Measurements from ENCODE around the gene OCEL1.

Gene OCEL1

DNA sequence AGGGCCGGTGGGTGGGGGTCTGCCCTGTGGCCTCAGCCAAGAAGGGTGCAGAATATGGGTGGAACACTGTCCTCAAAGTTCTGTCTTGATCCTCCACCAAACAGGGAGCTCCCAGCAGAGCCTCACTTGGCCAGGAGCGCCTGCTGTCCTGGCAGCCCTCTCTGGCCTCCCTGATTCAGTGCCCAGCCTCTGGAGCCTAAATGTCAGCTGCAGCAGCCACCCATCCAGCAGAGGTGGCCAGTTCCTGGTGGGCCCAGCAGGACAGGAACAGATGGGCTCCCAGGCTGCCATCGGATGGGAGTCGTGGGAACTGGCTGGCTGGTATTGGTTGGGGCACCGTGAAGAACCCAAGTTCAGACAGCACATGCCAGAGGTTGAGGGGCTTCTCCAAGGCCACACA, 12.7 kb upstream of the OCEL1 start:
- Mint-ChIP-seq H3K4me3 (no peak overlapping the region), H3K9me3 (no peaks in the 10 kb centered on the region), H3K36me3 (ENCODE audit: low read depth) (peaks cover 48% of the 10 kb centered on the region), H3K27ac (no peak overlapping the region), H3K27me3 (ENCODE audit: low read depth, poor library complexity) (peaks cover 3% of the 10 kb centered on the region), H3K4me1 (peaks cover 32% of the 10 kb centered on the region)
- DNase-seq, result no peak
- TF ChIP-seq, protein P1, sequence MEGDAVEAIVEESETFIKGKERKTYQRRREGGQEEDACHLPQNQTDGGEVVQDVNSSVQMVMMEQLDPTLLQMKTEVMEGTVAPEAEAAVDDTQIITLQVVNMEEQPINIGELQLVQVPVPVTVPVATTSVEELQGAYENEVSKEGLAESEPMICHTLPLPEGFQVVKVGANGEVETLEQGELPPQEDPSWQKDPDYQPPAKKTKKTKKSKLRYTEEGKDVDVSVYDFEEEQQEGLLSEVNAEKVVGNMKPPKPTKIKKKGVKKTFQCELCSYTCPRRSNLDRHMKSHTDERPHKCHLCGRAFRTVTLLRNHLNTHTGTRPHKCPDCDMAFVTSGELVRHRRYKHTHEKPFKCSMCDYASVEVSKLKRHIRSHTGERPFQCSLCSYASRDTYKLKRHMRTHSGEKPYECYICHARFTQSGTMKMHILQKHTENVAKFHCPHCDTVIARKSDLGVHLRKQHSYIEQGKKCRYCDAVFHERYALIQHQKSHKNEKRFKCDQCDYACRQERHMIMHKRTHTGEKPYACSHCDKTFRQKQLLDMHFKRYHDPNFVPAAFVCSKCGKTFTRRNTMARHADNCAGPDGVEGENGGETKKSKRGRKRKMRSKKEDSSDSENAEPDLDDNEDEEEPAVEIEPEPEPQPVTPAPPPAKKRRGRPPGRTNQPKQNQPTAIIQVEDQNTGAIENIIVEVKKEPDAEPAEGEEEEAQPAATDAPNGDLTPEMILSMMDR (IDR thresholded peaks at IDR 0.05), result no peak

DNA sequence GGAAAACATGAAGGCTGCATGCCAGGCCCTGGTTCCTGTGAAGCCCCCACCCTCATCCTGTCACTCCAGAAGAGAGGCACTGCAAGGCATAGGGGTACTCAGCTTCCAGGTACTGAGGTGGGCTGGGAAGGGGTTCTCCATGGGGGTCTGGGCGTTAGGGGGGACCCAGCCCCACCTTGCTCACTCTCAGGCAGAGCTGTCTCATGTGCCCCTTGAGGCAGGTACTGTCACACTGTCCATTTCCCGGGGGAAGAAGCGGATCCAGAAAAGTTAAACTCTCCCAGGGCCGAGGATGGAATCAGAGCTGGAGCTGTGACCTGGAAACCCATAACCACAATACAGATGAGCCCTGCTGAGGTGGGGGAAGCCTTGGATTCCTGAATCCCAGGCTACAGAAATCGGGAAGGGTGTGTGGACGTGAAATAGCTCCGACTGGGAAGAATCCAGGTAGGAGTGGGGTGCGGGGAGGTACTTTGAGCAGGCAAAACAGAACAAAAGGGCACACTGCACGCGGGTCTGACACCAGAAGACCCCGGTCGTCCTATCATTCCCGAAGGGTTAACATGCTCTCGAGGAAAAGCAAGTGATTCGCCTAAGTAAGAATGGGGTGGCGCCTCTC, 11.4 kb upstream of the OCEL1 start:
- Mint-ChIP-seq H3K9me3 (no peaks in the 10 kb centered on the region), H3K27ac (peak overlapping the region; percentile 98), H3K4me3 (peak overlapping the region; percentile 91), H3K36me3 (ENCODE audit: low read depth) (peaks cover 43% of the 10 kb centered on the region), H3K27me3 (ENCODE audit: low read depth, poor library complexity) (peaks cover 3% of the 10 kb centered on the region), H3K4me1 (peaks cover 29% of the 10 kb centered on the region)
- TF ChIP-seq, protein P1 (IDR thresholded peaks at IDR 0.05), result no peak
- DNase-seq, result no peak

DNA sequence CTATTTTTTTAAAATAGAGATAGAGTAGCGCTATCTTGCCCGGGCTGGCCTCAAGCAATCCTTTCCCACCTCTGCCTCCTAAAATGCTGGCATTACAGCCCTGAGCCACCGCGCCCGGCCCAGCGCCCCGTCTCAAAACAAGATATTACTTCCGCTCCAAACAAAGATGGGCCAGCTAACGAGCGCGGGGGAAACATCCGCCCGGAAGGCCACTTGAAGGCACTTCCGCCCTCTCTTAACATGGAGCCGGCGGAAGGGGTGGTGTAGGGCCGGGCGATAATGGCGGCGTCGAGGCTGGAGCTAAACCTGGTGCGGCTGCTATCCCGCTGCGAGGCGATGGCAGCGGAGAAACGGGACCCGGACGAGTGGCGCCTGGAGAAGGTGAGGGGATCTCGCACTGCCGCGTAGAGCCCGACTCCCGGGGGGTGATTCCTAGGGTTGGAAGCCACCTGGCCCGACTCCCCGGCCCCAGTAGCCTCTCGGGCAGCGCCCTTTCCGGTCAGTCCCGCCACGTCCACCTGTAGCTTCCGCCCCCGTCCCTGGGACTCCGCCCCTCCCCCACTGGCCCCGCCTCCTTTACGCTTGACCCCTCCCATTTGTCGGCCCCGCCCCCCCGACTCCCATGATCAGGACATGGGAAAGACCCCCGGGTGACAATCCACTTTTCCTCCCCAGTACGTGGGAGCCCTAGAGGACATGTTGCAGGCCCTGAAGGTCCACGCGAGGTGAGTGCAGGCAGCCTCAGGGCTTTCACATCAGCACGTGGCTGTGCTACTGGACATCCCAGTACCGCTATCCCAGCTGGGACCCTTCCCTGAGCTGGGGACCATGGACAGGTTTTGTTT, 10.7 kb upstream of the OCEL1 start, which contains the start of gene USE1:
TSS of gene USE1 (plus strand) at position 231 of the 845 bp plus-strand sequence. CDS start at position 280, 49 bp downstream.
- peak within 1 kb of the TSS; percentile 98 for H3K27ac Mint-ChIP-seq
- peaks cover 3% of the 10 kb centered on the region for H3K27me3 Mint-ChIP-seq (ENCODE audit: low read depth, poor library complexity)
- H3K4me1 Mint-ChIP-seq, result peaks cover 25% of the 10 kb centered on the region
- DNase-seq, result peak; percentile 86
- peaks cover 43% of the 10 kb centered on the region for H3K36me3 Mint-ChIP-seq (ENCODE audit: low read depth)
- no peaks in the 10 kb centered on the region for H3K9me3 Mint-ChIP-seq
- peak within 1 kb of the TSS; percentile 91 for H3K4me3 Mint-ChIP-seq
- TF ChIP-seq, protein P1 (IDR thresholded peaks at IDR 0.05), result no peak

DNA sequence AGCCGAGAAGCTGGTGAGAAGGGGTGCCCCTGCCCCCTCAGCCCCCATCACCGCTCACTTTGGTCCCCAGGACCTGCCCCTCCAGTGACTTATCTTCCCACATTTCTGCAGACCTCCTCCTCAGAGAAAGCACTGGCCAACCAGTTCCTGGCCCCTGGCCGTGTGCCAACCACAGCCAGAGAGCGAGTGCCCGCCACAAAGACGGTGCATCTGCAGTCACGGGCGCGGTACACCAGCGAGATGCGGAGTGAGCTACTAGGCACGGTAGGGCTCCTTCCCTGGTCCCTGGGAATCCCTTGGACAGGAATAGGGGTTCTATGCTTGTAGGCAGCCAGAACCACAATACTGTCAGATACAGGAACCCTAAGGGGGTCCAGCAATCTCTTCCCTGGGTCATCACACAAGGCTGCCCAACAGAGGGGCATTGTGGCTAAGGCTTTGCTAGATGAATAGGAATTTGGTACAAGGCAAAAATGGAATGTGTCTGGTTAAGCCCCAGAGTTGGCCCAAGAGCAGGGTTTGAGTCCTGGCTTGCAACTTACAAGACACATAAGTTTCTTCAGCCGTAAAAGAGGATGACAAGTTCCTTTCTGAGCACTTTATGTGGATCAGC, 9.9 kb upstream of the OCEL1 start:
- no peak for DNase-seq
- Mint-ChIP-seq H3K27ac (no peak overlapping the region), H3K27me3 (ENCODE audit: low read depth, poor library complexity) (peaks cover 3% of the 10 kb centered on the region), H3K4me3 (peak overlapping the region; percentile 91), H3K4me1 (peaks cover 24% of the 10 kb centered on the region), H3K9me3 (no peaks in the 10 kb centered on the region), H3K36me3 (ENCODE audit: low read depth) (peaks cover 43% of the 10 kb centered on the region)
- TF ChIP-seq, protein P1 (IDR thresholded peaks at IDR 0.05), result no peak

DNA sequence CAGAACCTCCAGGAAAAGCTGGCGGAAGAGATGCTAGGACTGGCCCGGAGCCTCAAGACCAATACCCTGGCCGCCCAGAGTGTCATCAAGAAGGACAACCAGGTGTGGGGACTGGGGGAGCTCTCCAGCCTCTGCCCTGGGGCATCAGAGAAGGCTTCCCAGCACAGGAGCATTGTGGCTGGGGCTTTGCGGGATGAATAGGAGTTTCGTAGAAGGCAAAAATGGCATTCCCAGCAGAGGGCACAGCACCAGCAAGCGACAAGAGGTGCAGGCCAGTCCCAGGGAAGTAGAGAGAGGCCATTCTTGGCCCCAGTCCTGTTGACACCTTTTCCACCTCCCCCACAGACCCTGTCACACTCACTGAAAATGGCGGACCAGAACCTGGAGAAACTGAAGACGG, 6.7 kb upstream of the OCEL1 start:
- H3K4me3 Mint-ChIP-seq, result no peak overlapping the region
- TF ChIP-seq, protein P1 (IDR thresholded peaks at IDR 0.05), result no peak

More for the DNA sequence above, 6.7 kb upstream of the OCEL1 start:
- Mint-ChIP-seq H3K27ac (peak overlapping the region; percentile 89), H3K27me3 (ENCODE audit: low read depth, poor library complexity) (peaks cover 6% of the 10 kb centered on the region), H3K4me1 (peaks cover 24% of the 10 kb centered on the region), H3K9me3 (no peaks in the 10 kb centered on the region), H3K36me3 (ENCODE audit: low read depth) (peaks cover 36% of the 10 kb centered on the region)
- DNase-seq, result no peak
